ENCODE data around the gene NR2E1.

Gene NR2E1

DNA sequence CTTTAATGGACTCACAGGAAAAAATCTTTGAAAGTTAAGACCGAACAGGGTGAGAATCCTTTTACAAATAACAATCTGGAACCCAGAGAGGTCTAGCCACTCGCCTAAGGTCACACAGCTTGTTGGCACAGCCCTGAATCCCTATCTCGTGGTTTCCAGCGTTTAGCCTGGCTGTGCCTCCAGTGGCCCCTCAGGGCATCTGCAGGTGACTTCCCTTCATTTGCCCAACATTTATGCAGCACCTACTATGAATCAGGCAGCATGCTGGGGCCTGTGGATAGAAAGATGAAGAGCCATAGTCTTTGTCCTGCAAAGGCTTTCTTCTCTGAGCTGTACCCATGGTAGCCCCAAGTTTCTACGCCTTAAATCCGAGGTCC, 2.6 kb upstream of the NR2E1 start:
- no peaks in the 10 kb centered on the region for H3K36me3 ChIP-seq (replicated peaks)
- no peak overlapping the region for H3K4me3 ChIP-seq (ENCODE audit: low read depth, low read length)
- H3K27me3 ChIP-seq (replicated peaks) = peaks cover 99% of the 10 kb centered on the region
- TF ChIP-seq CTCF (IDR thresholded peaks at IDR 0.05; ENCODE audit: low read depth, low read length, missing control alignments) = peak; percentile 18
- DNase-seq = no peak
- no peak overlapping the region for H3K27ac ChIP-seq
- in situ Hi-C loops (cut with HindIII; ENCODE audit: low pct_ligation_motif_present, low sequenced_read_pairs) = no loop called here

DNA sequence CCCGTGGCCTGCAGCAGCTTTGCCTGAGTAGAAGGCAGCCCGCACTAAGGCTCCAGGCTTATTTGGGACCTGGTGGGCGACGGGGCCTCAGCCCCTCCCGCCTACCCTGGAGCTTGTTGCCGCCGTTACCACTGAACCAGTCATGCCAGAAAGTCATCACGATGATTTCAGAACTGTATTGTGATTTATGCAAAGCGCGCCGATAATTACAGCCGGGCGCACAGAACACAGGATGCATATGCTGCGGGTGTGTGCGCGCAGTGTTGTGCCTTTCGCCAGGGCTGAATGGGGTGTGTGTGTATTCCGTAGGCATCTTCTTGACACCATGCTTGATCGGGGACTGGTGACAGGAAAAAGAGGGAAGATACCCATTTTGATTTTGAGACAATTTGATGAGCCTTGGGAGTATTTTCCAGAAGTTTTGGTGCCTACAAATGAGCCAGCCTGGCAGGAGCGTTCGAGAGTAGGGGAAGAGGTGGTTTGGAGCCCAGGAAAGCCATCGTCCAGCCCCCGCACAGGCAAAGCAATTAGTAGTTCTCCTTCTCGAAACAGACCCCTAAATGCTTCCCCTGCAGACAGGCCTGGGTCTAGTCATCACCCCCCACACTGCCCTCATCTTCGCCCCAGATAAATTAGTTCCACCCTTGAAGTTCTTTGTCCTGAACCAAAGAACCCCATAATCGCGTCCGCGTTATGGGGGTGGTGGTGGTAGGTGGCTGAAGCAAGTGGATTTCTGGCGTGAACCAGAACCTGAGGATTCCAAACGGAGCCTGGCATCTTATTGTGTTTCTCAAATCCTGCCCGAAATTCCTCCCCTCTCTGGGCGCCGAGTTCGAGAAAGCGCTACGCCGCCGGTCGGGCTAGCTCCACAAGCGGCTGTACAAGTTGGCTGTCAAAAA, 1.9 kb upstream of the NR2E1 start:
- Histone ChIP-seq H3K27me3 (replicated peaks) (peaks cover 99% of the 10 kb centered on the region), H3K27ac (no peak overlapping the region), H3K36me3 (replicated peaks) (no peaks in the 10 kb centered on the region), H3K4me3 (ENCODE audit: low read depth, low read length) (no peak overlapping the region)
- no peak for TF ChIP-seq CTCF (IDR thresholded peaks at IDR 0.05; ENCODE audit: low read depth, low read length, missing control alignments)
- in situ Hi-C loops (cut with HindIII; ENCODE audit: low pct_ligation_motif_present, low sequenced_read_pairs) = no loop called here
- DNase-seq = no peak

- Histone ChIP-seq H3K36me3 (replicated peaks) (no peaks in the 10 kb centered on the region), H3K4me3 (ENCODE audit: low read depth, low read length) (no peak overlapping the region), H3K27me3 (replicated peaks) (peaks cover 99% of the 10 kb centered on the region), H3K27ac (no peak overlapping the region)
- in situ Hi-C loops (cut with HindIII; ENCODE audit: low pct_ligation_motif_present, low sequenced_read_pairs) = no loop called here
- TF ChIP-seq CTCF (IDR thresholded peaks at IDR 0.05; ENCODE audit: low read depth, low read length, missing control alignments) = no peak
- no peak for DNase-seq
Observed at GRCh38 chr6:108164543-108164814, 1.3 kb upstream of the NR2E1 start.

DNA sequence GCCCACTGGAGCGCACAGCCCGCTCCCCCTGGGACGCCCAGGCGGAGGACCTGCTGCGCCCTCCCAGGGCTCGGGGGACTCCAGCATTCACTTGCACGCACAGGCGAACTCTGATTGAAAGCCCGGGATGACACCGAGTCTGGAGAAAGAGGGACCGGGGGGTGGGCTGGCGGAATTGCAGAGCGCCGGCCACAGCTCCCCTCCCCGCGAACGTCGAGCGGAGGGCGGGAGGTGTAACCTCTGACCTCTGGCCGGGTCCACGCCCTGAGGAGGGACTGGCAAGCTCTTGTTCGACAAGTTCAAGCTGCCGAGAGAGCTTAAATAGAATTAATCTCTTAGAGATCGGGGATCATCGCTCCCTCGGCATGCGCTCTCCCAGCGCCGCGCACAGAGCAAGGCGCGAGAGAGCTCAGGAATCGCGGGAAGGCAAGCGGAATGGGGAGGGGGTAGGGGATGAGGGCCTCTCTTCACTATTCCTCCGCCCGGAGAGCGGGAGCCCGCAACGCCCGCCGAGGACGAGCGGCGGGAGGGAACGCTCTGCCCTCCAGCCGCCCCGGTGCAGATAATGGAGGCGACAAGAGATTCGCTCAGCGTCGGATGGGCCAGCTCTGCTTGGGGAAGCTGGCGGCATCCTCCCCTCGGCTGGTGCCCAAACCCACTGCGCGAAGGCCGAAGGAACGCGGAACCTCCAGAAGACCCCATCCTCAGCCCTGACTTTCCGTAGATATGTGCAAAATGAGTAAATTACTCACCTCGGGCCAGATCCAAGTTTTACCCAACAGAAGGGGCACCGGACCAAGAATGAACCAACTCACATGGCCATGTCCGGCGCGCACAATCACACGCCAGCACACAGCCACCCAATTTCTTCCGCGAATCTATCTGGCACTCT, 761 bp upstream of the NR2E1 start:
- in situ Hi-C loops (cut with HindIII; ENCODE audit: low pct_ligation_motif_present, low sequenced_read_pairs) = no loop called here
- H3K27me3 ChIP-seq (replicated peaks) = peaks cover 98% of the 10 kb centered on the region
- no peak overlapping the region for H3K4me3 ChIP-seq (ENCODE audit: low read depth, low read length)
- H3K36me3 ChIP-seq (replicated peaks) = no peaks in the 10 kb centered on the region
- no peak for DNase-seq
- H3K27ac ChIP-seq = no peak overlapping the region
- no peak for TF ChIP-seq CTCF (IDR thresholded peaks at IDR 0.05; ENCODE audit: low read depth, low read length, missing control alignments)

DNA sequence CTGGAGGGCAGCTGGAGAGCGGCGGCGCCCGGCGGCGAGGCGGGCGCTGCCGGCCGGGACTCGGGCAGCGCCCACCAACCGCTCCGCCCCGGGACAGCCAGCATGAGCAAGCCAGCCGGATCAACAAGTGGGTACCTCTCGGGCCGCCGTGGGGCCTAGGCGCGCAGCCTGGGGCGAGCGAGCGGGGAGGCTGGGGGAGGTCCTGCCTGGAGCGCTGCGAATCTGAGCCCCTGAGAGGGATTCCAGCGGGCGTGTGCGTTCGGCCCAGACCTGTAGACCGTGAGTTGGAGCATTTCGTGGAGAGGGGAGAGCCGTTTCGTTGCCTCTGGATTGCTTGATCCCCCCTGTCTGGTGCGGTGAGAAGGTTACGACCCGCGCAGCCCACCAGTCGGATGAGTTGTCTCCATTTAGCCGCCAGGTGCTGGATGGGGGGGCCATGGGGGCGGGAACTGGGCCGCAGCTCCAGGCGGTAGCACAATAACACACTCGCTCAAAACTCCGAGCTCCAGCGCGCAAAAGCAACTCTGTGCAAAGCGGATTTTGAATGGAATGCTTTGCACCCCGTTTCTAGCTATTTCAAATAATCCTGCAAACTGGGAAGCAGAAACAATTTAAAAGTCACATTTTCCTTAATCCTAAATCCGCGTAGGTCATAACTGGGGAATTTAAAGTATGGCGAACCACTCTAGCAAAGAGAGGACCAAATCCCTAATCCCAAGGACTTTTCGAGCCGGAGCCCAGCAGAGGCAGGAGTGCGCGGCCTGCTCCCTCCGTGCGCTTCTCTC, 1.0 kb downstream of the NR2E1 start:
- Histone ChIP-seq H3K36me3 (replicated peaks) (no peaks in the 10 kb centered on the region), H3K27ac (no peak overlapping the region), H3K4me3 (ENCODE audit: low read depth, low read length) (no peak overlapping the region), H3K27me3 (replicated peaks) (peaks cover 99% of the 10 kb centered on the region)
- in situ Hi-C loops (cut with HindIII; ENCODE audit: low pct_ligation_motif_present, low sequenced_read_pairs) = no loop called here
- no peak for DNase-seq
- no peak for TF ChIP-seq CTCF (IDR thresholded peaks at IDR 0.05; ENCODE audit: low read depth, low read length, missing control alignments)

Measured in brain microvascular endothelial cell (primary cell).